ENCODE measurements around the gene HHATL.
A peak's percentile ranks its signal among the peaks of the same experiment; 100 is the strongest.

HHATL gene

DNA sequence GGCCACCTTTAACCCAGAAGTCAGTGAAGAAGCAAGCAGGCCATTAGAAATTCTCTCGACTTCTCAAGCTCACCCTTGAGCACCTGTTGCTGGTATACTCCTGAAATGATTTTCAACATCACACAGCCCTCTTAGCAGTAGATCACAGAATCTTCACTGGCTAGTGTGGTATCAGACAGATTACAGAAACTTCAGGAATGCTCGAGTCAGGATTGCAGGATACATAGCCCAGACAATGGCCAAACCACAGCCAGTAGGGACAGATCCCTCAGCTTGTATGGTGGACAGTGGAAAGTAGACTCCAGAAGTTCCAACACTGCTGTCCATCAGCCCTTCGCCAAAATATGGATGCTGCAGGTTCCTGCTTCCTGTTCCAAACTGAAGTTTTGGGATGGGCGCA lies 21.8 kb downstream of the HHATL start:
- CTCF ChIA-PET, result no interaction called here
- TF ChIP-seq ZNF768 (tag by site-specific recombination; IDR thresholded peaks at IDR 0.05) (no peak), SCRT2 (tag by site-specific recombination; IDR thresholded peaks at IDR 0.05) (peak; percentile 51; the same call in 1 of the 2 replicates)
- POLR2A ChIA-PET, result no interaction called here
- no peak overlapping the region for H3K4me3 ChIP-seq (ENCODE audit: low read depth, low read length)
- no peaks in the 10 kb centered on the region for H3K36me3 ChIP-seq (ENCODE audit: control insufficient read depth in 2 of 2, insufficient read depth in 1 of 2, low read length in 2 of 2)
- no peaks in the 10 kb centered on the region for H3K9me3 ChIP-seq (ENCODE audit: control insufficient read depth, insufficient read depth, low read depth, low read length)
- H3K27ac ChIP-seq (ENCODE audit: extremely low read depth, low read depth, low read length), result no peak overlapping the region
- H3K4me1 ChIP-seq (ENCODE audit: control insufficient read depth, insufficient read depth, low read length), result no peaks in the 10 kb centered on the region

DNA sequence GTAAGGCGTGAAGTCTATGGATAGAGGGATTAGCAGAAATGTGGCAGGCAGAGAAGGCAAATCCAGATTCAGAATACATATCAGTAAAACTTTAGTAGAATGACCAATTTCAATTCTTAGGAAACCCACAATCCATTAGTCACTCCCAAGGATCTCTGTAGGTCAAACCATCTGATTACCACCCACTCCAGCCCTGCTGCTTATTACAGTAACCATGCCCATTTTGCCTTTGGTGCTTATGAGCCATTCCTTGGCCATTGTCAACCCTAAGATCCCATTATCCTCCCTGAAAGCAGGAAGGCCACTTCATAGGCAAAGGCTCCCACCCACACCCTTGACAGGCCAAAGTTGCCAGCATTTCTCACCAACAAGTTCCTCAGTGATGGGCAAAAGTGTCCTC lies 22.3 kb downstream of the HHATL start:
- Histone ChIP-seq H3K4me1 (ENCODE audit: control insufficient read depth, insufficient read depth, low read length) (no peaks in the 10 kb centered on the region), H3K4me3 (ENCODE audit: low read depth, low read length) (no peak overlapping the region), H3K36me3 (ENCODE audit: control insufficient read depth in 2 of 2, insufficient read depth in 1 of 2, low read length in 2 of 2) (no peaks in the 10 kb centered on the region), H3K9me3 (ENCODE audit: control insufficient read depth, insufficient read depth, low read depth, low read length) (no peaks in the 10 kb centered on the region), H3K27ac (ENCODE audit: extremely low read depth, low read depth, low read length) (no peak overlapping the region)
- TF ChIP-seq ZFP41 (tag by site-specific recombination; IDR thresholded peaks at IDR 0.05; ENCODE audit: borderline replicate concordance) (no peak), YY2 (tag by site-specific recombination; IDR thresholded peaks at IDR 0.05) (no peak), SALL2 (tag by site-specific recombination; IDR thresholded peaks at IDR 0.05; ENCODE audit: borderline replicate concordance) (no peak), ZNF366 (tag by site-specific recombination; conservative IDR thresholded peaks at IDR 0.05) (no peak), ZXDB (tag by site-specific recombination; IDR thresholded peaks at IDR 0.05) (no peak), SCRT1 (tag by site-specific recombination; IDR thresholded peaks at IDR 0.05; ENCODE audit: borderline replicate concordance) (no peak), ZNF157 (tag by site-specific recombination; IDR thresholded peaks at IDR 0.05) (no peak), ZNF558 (tag by site-specific recombination; IDR thresholded peaks at IDR 0.05) (no peak), ZNF776 (tag by site-specific recombination; IDR thresholded peaks at IDR 0.05; ENCODE audit: borderline replicate concordance) (no peak), ZNF560 (tag by site-specific recombination; IDR thresholded peaks at IDR 0.05; ENCODE audit: borderline replicate concordance) (no peak), ZNF311 (tag by site-specific recombination; IDR thresholded peaks at IDR 0.05; ENCODE audit: borderline replicate concordance) (no peak), ZNF629 (tag by site-specific recombination; IDR thresholded peaks at IDR 0.05) (no peak), ZNF266 (tag by site-specific recombination; IDR thresholded peaks at IDR 0.05; ENCODE audit: low read depth) (no peak), GLIS2 (tag by site-specific recombination; IDR thresholded peaks at IDR 0.05) (no peak), ZNF777 (tag by site-specific recombination; IDR thresholded peaks at IDR 0.05; ENCODE audit: borderline replicate concordance) (no peak)
- TF ChIP-seq, protein P1, sequence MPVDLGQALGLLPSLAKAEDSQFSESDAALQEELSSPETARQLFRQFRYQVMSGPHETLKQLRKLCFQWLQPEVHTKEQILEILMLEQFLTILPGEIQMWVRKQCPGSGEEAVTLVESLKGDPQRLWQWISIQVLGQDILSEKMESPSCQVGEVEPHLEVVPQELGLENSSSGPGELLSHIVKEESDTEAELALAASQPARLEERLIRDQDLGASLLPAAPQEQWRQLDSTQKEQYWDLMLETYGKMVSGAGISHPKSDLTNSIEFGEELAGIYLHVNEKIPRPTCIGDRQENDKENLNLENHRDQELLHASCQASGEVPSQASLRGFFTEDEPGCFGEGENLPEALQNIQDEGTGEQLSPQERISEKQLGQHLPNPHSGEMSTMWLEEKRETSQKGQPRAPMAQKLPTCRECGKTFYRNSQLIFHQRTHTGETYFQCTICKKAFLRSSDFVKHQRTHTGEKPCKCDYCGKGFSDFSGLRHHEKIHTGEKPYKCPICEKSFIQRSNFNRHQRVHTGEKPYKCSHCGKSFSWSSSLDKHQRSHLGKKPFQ (tag by site-specific recombination; IDR thresholded peaks at IDR 0.05), result no peak
- TF ChIP-seq, protein P2, sequence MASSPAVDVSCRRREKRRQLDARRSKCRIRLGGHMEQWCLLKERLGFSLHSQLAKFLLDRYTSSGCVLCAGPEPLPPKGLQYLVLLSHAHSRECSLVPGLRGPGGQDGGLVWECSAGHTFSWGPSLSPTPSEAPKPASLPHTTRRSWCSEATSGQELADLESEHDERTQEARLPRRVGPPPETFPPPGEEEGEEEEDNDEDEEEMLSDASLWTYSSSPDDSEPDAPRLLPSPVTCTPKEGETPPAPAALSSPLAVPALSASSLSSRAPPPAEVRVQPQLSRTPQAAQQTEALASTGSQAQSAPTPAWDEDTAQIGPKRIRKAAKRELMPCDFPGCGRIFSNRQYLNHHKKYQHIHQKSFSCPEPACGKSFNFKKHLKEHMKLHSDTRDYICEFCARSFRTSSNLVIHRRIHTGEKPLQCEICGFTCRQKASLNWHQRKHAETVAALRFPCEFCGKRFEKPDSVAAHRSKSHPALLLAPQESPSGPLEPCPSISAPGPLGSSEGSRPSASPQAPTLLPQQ (tag by site-specific recombination; IDR thresholded peaks at IDR 0.05), result no peak
- TF ChIP-seq, protein P3, sequence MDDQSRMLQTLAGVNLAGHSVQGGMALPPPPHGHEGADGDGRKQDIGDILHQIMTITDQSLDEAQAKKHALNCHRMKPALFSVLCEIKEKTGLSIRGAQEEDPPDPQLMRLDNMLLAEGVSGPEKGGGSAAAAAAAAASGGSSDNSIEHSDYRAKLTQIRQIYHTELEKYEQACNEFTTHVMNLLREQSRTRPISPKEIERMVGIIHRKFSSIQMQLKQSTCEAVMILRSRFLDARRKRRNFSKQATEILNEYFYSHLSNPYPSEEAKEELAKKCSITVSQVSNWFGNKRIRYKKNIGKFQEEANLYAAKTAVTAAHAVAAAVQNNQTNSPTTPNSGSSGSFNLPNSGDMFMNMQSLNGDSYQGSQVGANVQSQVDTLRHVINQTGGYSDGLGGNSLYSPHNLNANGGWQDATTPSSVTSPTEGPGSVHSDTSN (CRISPR knock-in tag; IDR thresholded peaks at IDR 0.05), result no peak
- TF ChIP-seq, protein P4, sequence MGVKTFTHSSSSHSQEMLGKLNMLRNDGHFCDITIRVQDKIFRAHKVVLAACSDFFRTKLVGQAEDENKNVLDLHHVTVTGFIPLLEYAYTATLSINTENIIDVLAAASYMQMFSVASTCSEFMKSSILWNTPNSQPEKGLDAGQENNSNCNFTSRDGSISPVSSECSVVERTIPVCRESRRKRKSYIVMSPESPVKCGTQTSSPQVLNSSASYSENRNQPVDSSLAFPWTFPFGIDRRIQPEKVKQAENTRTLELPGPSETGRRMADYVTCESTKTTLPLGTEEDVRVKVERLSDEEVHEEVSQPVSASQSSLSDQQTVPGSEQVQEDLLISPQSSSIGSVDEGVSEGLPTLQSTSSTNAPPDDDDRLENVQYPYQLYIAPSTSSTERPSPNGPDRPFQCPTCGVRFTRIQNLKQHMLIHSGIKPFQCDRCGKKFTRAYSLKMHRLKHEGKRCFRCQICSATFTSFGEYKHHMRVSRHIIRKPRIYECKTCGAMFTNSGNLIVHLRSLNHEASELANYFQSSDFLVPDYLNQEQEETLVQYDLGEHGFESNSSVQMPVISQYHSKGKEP (tag by site-specific recombination; IDR thresholded peaks at IDR 0.05), result no peak
- POLR2A ChIA-PET, result no interaction called here
- CTCF ChIA-PET, result no interaction called here
